Testis (tissue), 3 donors: ENCODE measurements around the gene PNPLA5. TPM values are rescaled to one million over a fixed set of nuclear protein-coding genes. Genes with fewer than 3 reads are reported as not detected.

ENCODE experiments used
- DNase-seq: peaks from one replicate; pipeline ENCODE4 v3.0.0-alpha.2; 2019
- H3K27ac ChIP-seq, 2 donors: fragments of 200-600 bp; sonication (generic); one replicate each; pipeline ENCODE4 v1.5.1; 2019
- H3K27me3 ChIP-seq: fragments of 200-600 bp; sonication (generic); one replicate; pipeline ENCODE4 v1.5.1; 2019
- H3K36me3 ChIP-seq: fragments of 200-600 bp; sonication (generic); one replicate; pipeline ENCODE4 v1.5.1; 2017; ENCODE audit warnings: low read depth; ENCODE audit errors: missing control alignments
- H3K4me1 ChIP-seq: fragments of 200-600 bp; sonication (generic); one replicate; pipeline ENCODE4 v1.5.1; 2019
- H3K4me3 ChIP-seq, 2 donors: fragments of 200-600 bp; sonication (generic); one replicate each; pipeline ENCODE4 v1.5.1; 2017 to 2019
- H3K9me3 ChIP-seq: fragments of 200-600 bp; sonication (generic); one replicate; pipeline ENCODE4 v1.5.1; 2017
- CTCF ChIP-seq, 3 experiments: fragments of 450-650 bp in 2 of 3; fragments of 200-600 bp in 1 of 3; sonication (generic) in 1 of 3; IDR thresholded peaks; one replicate each; pipeline ENCODE4 v1.5.1; 2016 to 2019; ENCODE audit warnings: antibody characterized with exemption in 3 of 3, mild to moderate bottlenecking in 2 of 3, moderate library complexity in 1 of 3
- POLR2A ChIP-seq: fragments of 450-650 bp; IDR thresholded peaks from one replicate; pipeline ENCODE4 v1.6.1; 2017; ENCODE audit warnings: antibody characterized with exemption, mild to moderate bottlenecking, moderate library complexity
- WGBS, 2 donors: methylation state at CpG; one replicate each; pipeline ENCODE4 v1.1.5; 2018; 5-methylcytosine and 5-hydroxymethylcytosine counted together
- intact Hi-C: fragments of 100-400 bp; cut with DNase I; formaldehyde crosslinking; loops from one replicate; pipeline ENCODE4 v1.15.1; 2023; ENCODE audit warnings: low total_unique reads
- polyA plus RNA-seq: library from polyadenylated mRNA; stranded (reverse); fragments of 350-450 nt; fragmentation: Illumina TruSeq; extraction: RNeasy Lipid Tissue Mini Kit (QIAGEN cat#74804); gene quantifications from one replicate; pipeline ENCODE4 v1.2.3, GENCODE V29; 2014; ENCODE audit warnings: low read depth, low replicate concordance; ENCODE audit not compliant: insufficient read depth
- total RNA-seq, 2 donors: library from RNA; depleted of rRNA; stranded (reverse); fragments of >200 nt; gene quantifications; one replicate each; pipeline ENCODE4 v1.2.3, GENCODE V29; 2016

Gene PNPLA5
- total and polyA plus RNA-seq, 3 donors from 2014 or later, result not detected

GRCh38 chr22:43835736-43836135, 56.1 kb downstream of the PNPLA5 start:
- H3K27ac ChIP-seq, result no peak overlapping the region
- no peaks in the 10 kb centered on the region for H3K27me3 ChIP-seq
- no peak for DNase-seq
- H3K9me3 ChIP-seq, result no peaks in the 10 kb centered on the region
- intact Hi-C loops, result no loop called here
- no peaks in the 10 kb centered on the region for H3K4me1 ChIP-seq
- WGBS, 2 donors, result 95 to 97% methylated on average over 10 to 13 of the region's 13 CpGs
- H3K36me3 ChIP-seq, result no peaks in the 10 kb centered on the region
- H3K4me3 ChIP-seq, result no peak overlapping the region
- no peak for TF ChIP-seq POLR2A
- TF ChIP-seq CTCF (IDR thresholded peaks at IDR 0.05), result no peak

GRCh38 chr22:43835166-43835565, 56.6 kb downstream of the PNPLA5 start:
- intact Hi-C loops, result no loop called here
- H3K36me3 ChIP-seq, result no peaks in the 10 kb centered on the region

GRCh38 chr22:43833286-43834240, 58.2 kb downstream of the PNPLA5 start:
- H3K36me3 ChIP-seq, result no peaks in the 10 kb centered on the region
- no peak for TF ChIP-seq CTCF (IDR thresholded peaks at IDR 0.05)
- no peak for TF ChIP-seq POLR2A
- no peaks in the 10 kb centered on the region for H3K9me3 ChIP-seq
- no peak overlapping the region for H3K27ac ChIP-seq
- 80 to 88% methylated on average over 21 to 36 of the region's 36 CpGs for WGBS, 2 donors
- H3K27me3 ChIP-seq, result no peaks in the 10 kb centered on the region
- no peak for DNase-seq
- intact Hi-C loops, result no loop called here
- peaks cover 5% of the 10 kb centered on the region for H3K4me1 ChIP-seq
- no peak overlapping the region for H3K4me3 ChIP-seq

More at GRCh38 chr22:43835166-43835565, 56.6 kb downstream of the PNPLA5 start:
- Histone ChIP-seq H3K4me1 (peaks cover 2% of the 10 kb centered on the region), H3K27me3 (no peaks in the 10 kb centered on the region), H3K4me3 (no peak overlapping the region), H3K9me3 (no peaks in the 10 kb centered on the region), H3K27ac (no peak overlapping the region)
- no peak for DNase-seq
- TF ChIP-seq CTCF (IDR thresholded peaks at IDR 0.05) (no peak), POLR2A (no peak)
- 61 to 65% methylated on average over 10 to 12 of the region's 12 CpGs for WGBS, 2 donors

GRCh38 chr22:43832393-43833265, 59.2 kb downstream of the PNPLA5 start:
- H3K36me3 ChIP-seq, result no peaks in the 10 kb centered on the region
- 93 to 95% methylated on average over 6 to 18 of the region's 18 CpGs for WGBS, 2 donors
- H3K4me3 ChIP-seq, result no peak overlapping the region
- H3K27me3 ChIP-seq, result no peaks in the 10 kb centered on the region
- H3K27ac ChIP-seq, result no peak overlapping the region
- H3K4me1 ChIP-seq, result peaks cover 5% of the 10 kb centered on the region
- DNase-seq, result no peak
- intact Hi-C loops, result no loop called here
- TF ChIP-seq CTCF (IDR thresholded peaks at IDR 0.05), result no peak
- no peak for TF ChIP-seq POLR2A
- no peaks in the 10 kb centered on the region for H3K9me3 ChIP-seq
